Large intestine (tissue), 3 donors: Measurements from ENCODE around the gene ITGA7. TPM values are rescaled to one million over a fixed set of nuclear protein-coding genes. Genes with fewer than 3 reads are reported as not detected.

Source experiments
- DNase-seq, 2 donors: peaks; one replicate each; pipeline versions ENCODE4 v3.0.0 to v3.0.0-alpha.2; 2013
- H3K27ac ChIP-seq: one replicate; pipeline ENCODE4 v1.5.1; 2013; ENCODE audit warnings: low read length
- H3K27me3 ChIP-seq: 2 replicates; pipeline ENCODE4 v1.6.1; 2013; ENCODE audit warnings: low read length; ENCODE audit not compliant: control insufficient read depth, insufficient read depth
- H3K36me3 ChIP-seq: 2 replicates; pipeline ENCODE4 v1.6.1; 2013; ENCODE audit warnings: low read length; ENCODE audit not compliant: control insufficient read depth, insufficient read depth
- H3K4me1 ChIP-seq: one replicate; pipeline ENCODE4 v1.6.1; 2013; ENCODE audit warnings: low read length; ENCODE audit not compliant: control insufficient read depth, insufficient read depth
- H3K4me3 ChIP-seq: one replicate; pipeline ENCODE4 v1.5.1; 2013; ENCODE audit warnings: low read length
- H3K9me3 ChIP-seq: one replicate; pipeline ENCODE4 v1.6.1; 2013; ENCODE audit warnings: mild to moderate bottlenecking, low read depth, low read length, moderate library complexity; ENCODE audit not compliant: control insufficient read depth
- WGBS: methylation state at CpG from one replicate; pipeline ENCODE4 v1.1.5; 2013; ENCODE audit warnings: low lambda C conversion rate; ENCODE audit not compliant: insufficient coverage; 5-methylcytosine and 5-hydroxymethylcytosine counted together
- polyA plus RNA-seq: library from polyadenylated mRNA; unstranded; fragments of 120-200 nt; gene quantifications from one replicate; pipeline ENCODE4 v1.2.1, GENCODE V29; 2013

The ITGA7 gene
- polyA plus RNA-seq, 1 donor: 29.6 TPM

DNA sequence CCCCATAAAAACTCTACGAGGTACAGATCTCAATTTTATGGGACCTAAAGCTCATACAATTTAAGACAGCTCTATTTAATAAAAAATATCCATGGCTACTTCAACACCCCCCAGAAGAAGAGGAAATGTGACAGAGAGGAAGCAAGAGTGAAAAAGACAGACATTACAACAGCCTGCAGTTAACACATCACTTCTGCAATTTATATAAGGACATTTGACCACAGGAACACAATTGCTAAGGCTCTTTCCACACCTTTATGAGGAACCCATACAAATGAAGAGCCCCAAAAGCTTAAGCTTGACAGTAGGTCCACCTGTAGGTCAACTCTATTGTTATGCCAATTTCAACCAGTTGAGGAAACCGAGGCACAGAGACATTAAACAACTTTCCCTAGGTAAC, 65.4 kb downstream of the ITGA7 start:
- Histone ChIP-seq H3K4me3 (no peak overlapping the region), H3K27me3 (no peaks in the 10 kb centered on the region), H3K36me3 (no peaks in the 10 kb centered on the region), H3K4me1 (no peaks in the 10 kb centered on the region), H3K9me3 (peaks cover 6% of the 10 kb centered on the region), H3K27ac (no peak overlapping the region)
- no peak for DNase-seq
- no CpG with 5 or more reads among the region's 2 CpGs for WGBS

DNA sequence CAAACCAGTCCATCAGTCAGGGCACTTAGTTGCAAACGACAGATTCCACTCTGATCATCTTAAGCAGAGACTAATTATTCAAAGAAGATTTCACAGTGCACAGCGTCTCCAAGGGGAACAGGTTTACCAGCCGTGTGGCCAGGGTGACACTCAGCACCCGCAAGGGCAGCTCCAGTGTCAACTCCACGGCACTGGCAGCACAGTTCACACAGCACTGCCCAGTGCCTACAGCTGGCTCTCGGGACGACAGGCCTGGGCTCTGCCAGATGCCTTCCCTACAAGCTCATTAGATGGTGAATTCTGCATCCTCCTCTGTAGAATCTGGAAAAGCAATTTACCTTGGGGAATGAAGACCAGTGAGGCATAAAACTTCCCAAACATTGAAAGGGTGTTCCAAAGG, 66.1 kb downstream of the ITGA7 start:
- peaks cover 6% of the 10 kb centered on the region for H3K9me3 ChIP-seq
- H3K27me3 ChIP-seq: no peaks in the 10 kb centered on the region
- no peak for DNase-seq
- no peak overlapping the region for H3K27ac ChIP-seq
- H3K4me3 ChIP-seq: no peak overlapping the region
- H3K36me3 ChIP-seq: no peaks in the 10 kb centered on the region
- H3K4me1 ChIP-seq: no peaks in the 10 kb centered on the region
- no CpG with 5 or more reads among the region's 7 CpGs for WGBS

DNA sequence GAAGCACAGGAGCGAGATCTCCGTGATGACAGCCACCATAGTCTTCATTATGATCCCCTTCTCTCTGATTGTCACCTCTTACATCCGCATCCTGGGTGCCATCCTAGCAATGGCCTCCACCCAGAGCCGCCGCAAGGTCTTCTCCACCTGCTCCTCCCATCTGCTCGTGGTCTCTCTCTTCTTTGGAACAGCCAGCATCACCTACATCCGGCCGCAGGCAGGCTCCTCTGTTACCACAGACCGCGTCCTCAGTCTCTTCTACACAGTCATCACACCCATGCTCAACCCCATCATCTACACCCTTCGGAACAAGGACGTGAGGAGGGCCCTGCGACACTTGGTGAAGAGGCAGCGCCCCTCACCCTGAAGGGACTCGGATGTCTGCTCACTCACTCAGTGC, 70.2 kb downstream of the ITGA7 start:
- H3K27ac ChIP-seq: no peak overlapping the region
- no peaks in the 10 kb centered on the region for H3K4me1 ChIP-seq
- no peak for DNase-seq
- no peaks in the 10 kb centered on the region for H3K9me3 ChIP-seq
- H3K36me3 ChIP-seq: no peaks in the 10 kb centered on the region
- no CpG with 5 or more reads among the region's 15 CpGs for WGBS
- no peaks in the 10 kb centered on the region for H3K27me3 ChIP-seq
- H3K4me3 ChIP-seq: no peak overlapping the region

DNA sequence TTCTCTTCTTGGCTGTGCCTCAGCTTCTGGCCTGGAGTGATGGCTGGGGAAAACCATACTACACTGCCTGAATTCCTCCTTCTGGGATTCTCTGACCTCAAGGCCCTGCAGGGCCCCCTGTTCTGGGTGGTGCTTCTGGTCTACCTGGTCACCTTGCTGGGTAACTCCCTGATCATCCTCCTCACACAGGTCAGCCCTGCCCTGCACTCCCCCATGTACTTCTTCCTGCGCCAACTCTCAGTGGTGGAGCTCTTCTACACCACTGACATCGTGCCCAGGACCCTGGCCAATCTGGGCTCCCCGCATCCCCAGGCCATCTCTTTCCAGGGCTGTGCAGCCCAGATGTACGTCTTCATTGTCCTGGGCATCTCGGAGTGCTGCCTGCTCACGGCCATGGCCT, 70.9 kb downstream of the ITGA7 start, which contains the start of gene OR10P1:
Gene OR10P1 (plus strand): TSS at position 40 of the 400 bp plus-strand sequence. CDS start 0 bp downstream, at position 40.
- no CpG with 5 or more reads among the region's 6 CpGs for WGBS
- H3K36me3 ChIP-seq: no peaks in the 10 kb centered on the region
- H3K4me3 ChIP-seq: no peak within 1 kb of the TSS
- DNase-seq: no peak
- no peaks in the 10 kb centered on the region for H3K9me3 ChIP-seq
- no peak within 1 kb of the TSS for H3K27ac ChIP-seq
- no peaks in the 10 kb centered on the region for H3K27me3 ChIP-seq
- no peaks in the 10 kb centered on the region for H3K4me1 ChIP-seq

DNA sequence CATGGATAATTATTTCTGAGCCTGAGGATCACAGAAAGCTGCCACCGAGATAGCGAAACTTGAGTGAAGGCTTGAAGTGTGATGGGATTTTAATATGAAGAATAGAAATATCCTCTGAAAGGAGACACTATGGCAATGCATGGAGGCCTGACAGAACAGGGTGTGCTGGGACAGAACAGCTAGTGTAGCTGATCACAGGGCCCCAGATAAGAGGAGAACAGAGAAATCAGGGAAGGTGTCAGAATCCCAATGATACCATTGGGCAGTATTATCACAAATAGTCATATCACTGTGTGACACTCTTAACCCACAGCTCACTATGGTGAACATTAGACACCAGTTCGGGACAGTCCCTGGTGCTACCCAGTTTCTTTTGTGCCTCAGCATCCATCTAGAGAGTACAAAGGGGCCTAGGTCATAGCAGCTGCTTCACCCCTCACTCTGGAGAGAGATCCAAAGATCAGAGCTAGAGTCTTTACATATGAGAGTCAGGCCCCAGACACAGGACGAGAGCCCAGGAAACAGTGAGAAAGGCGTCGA, 71.5 kb downstream of the ITGA7 start:
- no peak overlapping the region for H3K27ac ChIP-seq
- H3K27me3 ChIP-seq: no peaks in the 10 kb centered on the region
- no peak for DNase-seq
- H3K4me1 ChIP-seq: no peaks in the 10 kb centered on the region
- no peaks in the 10 kb centered on the region for H3K36me3 ChIP-seq
- no peaks in the 10 kb centered on the region for H3K9me3 ChIP-seq
- 90% methylated on average over 2 of the region's 6 CpGs for WGBS
- H3K4me3 ChIP-seq: no peak overlapping the region

Other genes starting within 250 kb of the ITGA7 start
- gene OR6C70, start 237.8 kb downstream of the ITGA7 start, polyA plus RNA-seq: not detected
- gene OR6C68, start 215.5 kb downstream of the ITGA7 start, polyA plus RNA-seq: not detected
- not detected for gene OR6C4, start 158.3 kb downstream of the ITGA7 start, polyA plus RNA-seq
- not detected for gene OR2AP1, start 135.4 kb downstream of the ITGA7 start, polyA plus RNA-seq
- gene OR10P1, start 71.0 kb downstream of the ITGA7 start, polyA plus RNA-seq: not detected
- 144 TPM for gene BLOC1S1, start 8.1 kb upstream of the ITGA7 start, polyA plus RNA-seq
- gene RDH5, start 12.5 kb upstream of the ITGA7 start, polyA plus RNA-seq: 56.7 TPM
- gene CD63, start 21.1 kb upstream of the ITGA7 start, polyA plus RNA-seq: 955 TPM
- gene GDF11, start 35.2 kb upstream of the ITGA7 start, polyA plus RNA-seq: 4.2 TPM
- gene SARNP, start 109.8 kb upstream of the ITGA7 start, polyA plus RNA-seq: 71.4 TPM
- 31.4 TPM for gene ORMDL2, start 110.1 kb upstream of the ITGA7 start, polyA plus RNA-seq
- gene DNAJC14, start 121.7 kb upstream of the ITGA7 start, polyA plus RNA-seq: 28.9 TPM
- gene MMP19, start 135.0 kb upstream of the ITGA7 start, polyA plus RNA-seq: 2.5 TPM
- gene PYM1, start 220.0 kb upstream of the ITGA7 start, polyA plus RNA-seq: 30.6 TPM
- gene DGKA, start 223.3 kb upstream of the ITGA7 start, polyA plus RNA-seq: 17.4 TPM